ENCODE data around the gene FAM234B. TPM values are rescaled to one million over a fixed set of nuclear protein-coding genes. Genes with fewer than 3 reads are reported as not detected.
"Not testable (repeated sequence)": the region's sequence is repeated elsewhere in the genome, so short reads cannot be mapped to it uniquely, and the experiment has no call there.

Gene FAM234B
- total RNA-seq, 1 donor from 2014 or later, result 9.6 TPM

GRCh38 chr12:13030541-13031291, 13.5 kb upstream of the FAM234B start:
- no peak for ATAC-seq
- no peaks in the 10 kb centered on the region for H3K27me3 ChIP-seq
- intact Hi-C loops (cut with DNase I), result no loop called here

GRCh38 chr12:13032164-13032563, 12.0 kb upstream of the FAM234B start:
- no peaks in the 10 kb centered on the region for H3K4me1 ChIP-seq
- no peak overlapping the region for H3K27ac ChIP-seq
- TF ChIP-seq CTCF (IDR thresholded peaks at IDR 0.05), result no peak
- H3K9me3 ChIP-seq, result no peaks in the 10 kb centered on the region
- H3K4me3 ChIP-seq, result no peak overlapping the region
- intact Hi-C loops (cut with DNase I), result no loop called here
- H3K27me3 ChIP-seq, result no peaks in the 10 kb centered on the region
- peak; percentile 73 for ATAC-seq
- no peaks in the 10 kb centered on the region for H3K36me3 ChIP-seq
- no peak for DNase-seq

More at GRCh38 chr12:13030541-13031291, 13.5 kb upstream of the FAM234B start:
- Histone ChIP-seq H3K36me3 (no peaks in the 10 kb centered on the region), H3K4me3 (no peak overlapping the region), H3K27ac (no peak overlapping the region), H3K9me3 (no peaks in the 10 kb centered on the region), H3K4me1 (no peaks in the 10 kb centered on the region)
- no peak for TF ChIP-seq CTCF (IDR thresholded peaks at IDR 0.05)
- DNase-seq, result no peak

- no peak for ATAC-seq
- Histone ChIP-seq H3K27me3 (no peaks in the 10 kb centered on the region), H3K27ac (no peak overlapping the region), H3K4me3 (no peak overlapping the region), H3K4me1 (no peaks in the 10 kb centered on the region), H3K36me3 (no peaks in the 10 kb centered on the region), H3K9me3 (no peaks in the 10 kb centered on the region)
- TF ChIP-seq CTCF (IDR thresholded peaks at IDR 0.05), result no peak
- intact Hi-C loops (cut with DNase I), result no loop called here
- DNase-seq, result no peak
Observed at GRCh38 chr12:13033476-13033875, 10.7 kb upstream of the FAM234B start.

- DNase-seq; intact Hi-C loops (cut with DNase I); H3K27me3 ChIP-seq; H3K36me3 ChIP-seq; H3K4me3 ChIP-seq; H3K9me3 ChIP-seq; ATAC-seq; H3K27ac ChIP-seq; H3K4me1 ChIP-seq: not testable (repeated sequence)
Observed at GRCh38 chr12:13035335-13035734, 8.8 kb upstream of the FAM234B start.

- DNase-seq, result no peak
- TF ChIP-seq CTCF (IDR thresholded peaks at IDR 0.05), result no peak
- Histone ChIP-seq H3K27me3 (no peaks in the 10 kb centered on the region), H3K4me3 (no peak overlapping the region), H3K4me1 (no peaks in the 10 kb centered on the region), H3K36me3 (no peaks in the 10 kb centered on the region), H3K9me3 (no peaks in the 10 kb centered on the region), H3K27ac (no peak overlapping the region)
- intact Hi-C loops (cut with DNase I), result no loop called here
- no peak for ATAC-seq
Observed at GRCh38 chr12:13036881-13037280, 7.3 kb upstream of the FAM234B start.

GRCh38 chr12:13038491-13039161, 5.6 kb upstream of the FAM234B start:
- H3K27ac ChIP-seq, result no peak overlapping the region
- no peak overlapping the region for H3K4me3 ChIP-seq
- H3K9me3 ChIP-seq, result no peaks in the 10 kb centered on the region
- no peaks in the 10 kb centered on the region for H3K27me3 ChIP-seq
- no peak for TF ChIP-seq CTCF (IDR thresholded peaks at IDR 0.05)
- ATAC-seq (no peak), DNase-seq (no peak)
- H3K36me3 ChIP-seq, result no peaks in the 10 kb centered on the region
- H3K4me1 ChIP-seq, result peaks cover under 1% of the 10 kb centered on the region
- intact Hi-C loops (cut with DNase I), result no loop called here
